GM18868 (cell line): ENCODE measurements around the gene UNC13D.

Experiments used
- ATAC-seq: cut with Tn5 transposase; IDR thresholded peaks from one replicate; pipeline ENCODE4 v1.9.1; 2021; ENCODE audit warnings: mild to moderate bottlenecking, moderate library complexity; ENCODE audit not compliant: unreplicated experiment

The UNC13D gene

GRCh38 chr17:75835654-75835987, 8.6 kb downstream of the UNC13D start:
- no peak for ATAC-seq

GRCh38 chr17:75834928-75835653, 9.1 kb downstream of the UNC13D start:
- ATAC-seq, result no peak

GRCh38 chr17:75834279-75834920, 9.8 kb downstream of the UNC13D start:
- ATAC-seq, result no peak

- no peak for ATAC-seq
Measured at GRCh38 chr17:75832652-75833400, 11.4 kb downstream of the UNC13D start.

GRCh38 chr17:75832164-75832651, 12.0 kb downstream of the UNC13D start:
- ATAC-seq, result no peak

GRCh38 chr17:75831032-75831571, 13.1 kb downstream of the UNC13D start:
- no peak for ATAC-seq

- no peak for ATAC-seq
Measured at GRCh38 chr17:75830164-75831031, 13.8 kb downstream of the UNC13D start.

- no peak for ATAC-seq
Measured at GRCh38 chr17:75829747-75830146, 14.5 kb downstream of the UNC13D start.

GRCh38 chr17:75828741-75829140, 15.5 kb downstream of the UNC13D start:
- no peak for ATAC-seq

GRCh38 chr17:75828076-75828400, 16.2 kb downstream of the UNC13D start:
- no peak for ATAC-seq

GRCh38 chr17:75827308-75828075, 16.7 kb downstream of the UNC13D start:
- peak; percentile 69 for ATAC-seq

- no peak for ATAC-seq
Measured at GRCh38 chr17:75826561-75827307, 17.5 kb downstream of the UNC13D start.

- no peak for ATAC-seq
Measured at GRCh38 chr17:75825748-75826370, 18.3 kb downstream of the UNC13D start.

GRCh38 chr17:75825149-75825552, 19.1 kb downstream of the UNC13D start:
- no peak for ATAC-seq

- ATAC-seq, result no peak
Measured at GRCh38 chr17:75824666-75825065, 19.5 kb downstream of the UNC13D start.

- no peak for ATAC-seq
Measured at GRCh38 chr17:75824050-75824552, 20.1 kb downstream of the UNC13D start.

GRCh38 chr17:75823257-75824041, 20.8 kb downstream of the UNC13D start:
- ATAC-seq, result no peak

- ATAC-seq, result no peak
Measured at GRCh38 chr17:75822800-75823166, 21.4 kb downstream of the UNC13D start.
